Measurements from ENCODE around the gene GALK2.

DNA sequence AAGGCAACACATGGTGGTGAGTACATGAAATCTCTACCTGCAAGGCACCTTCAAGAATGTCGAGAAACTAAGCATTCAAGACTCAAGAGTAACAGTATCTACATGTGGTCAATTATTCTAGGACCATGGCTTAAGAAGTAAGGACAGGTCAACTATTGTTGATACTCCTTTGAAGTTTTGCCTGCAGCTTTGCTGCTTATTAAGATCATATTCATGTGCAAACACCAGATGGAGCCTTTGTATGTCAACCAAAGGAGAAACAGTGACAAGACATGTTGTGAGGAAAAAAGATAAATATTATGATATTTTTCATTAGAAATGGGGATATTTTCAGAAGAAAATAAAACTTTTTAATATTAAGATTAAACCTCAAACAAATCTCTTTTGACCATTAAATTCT is 200.7 kb downstream of the GALK2 start:
- TF ChIP-seq CTCF (IDR thresholded peaks at IDR 0.05) (no peak), EZH2 (IDR thresholded peaks at IDR 0.05; ENCODE audit: borderline replicate concordance, insufficient read depth, low read depth, low read length, poor library complexity, severe bottlenecking) (no peak)
